Prostate gland (tissue), 2 donors: ENCODE measurements around the gene AOC2.

Source experiments
- CTCF ChIP-seq, 4 experiments: fragments of 200-600 bp in 2 of 4; fragments of 450-650 bp in 2 of 4; sonication (generic) in 2 of 4; IDR thresholded peaks; 1 replicate in 3 of 4; 2 replicates in 1 of 4; pipeline ENCODE4 v1.5.1; 2016 to 2019; ENCODE audit warnings: antibody characterized with exemption in 4 of 4, mild to moderate bottlenecking in 2 of 4, moderate library complexity in 2 of 4
- POLR2A ChIP-seq: fragments of 450-650 bp; IDR thresholded peaks from one replicate; pipeline ENCODE4 v1.6.1; 2016; ENCODE audit warnings: antibody characterized with exemption, mild to moderate bottlenecking

DNA sequence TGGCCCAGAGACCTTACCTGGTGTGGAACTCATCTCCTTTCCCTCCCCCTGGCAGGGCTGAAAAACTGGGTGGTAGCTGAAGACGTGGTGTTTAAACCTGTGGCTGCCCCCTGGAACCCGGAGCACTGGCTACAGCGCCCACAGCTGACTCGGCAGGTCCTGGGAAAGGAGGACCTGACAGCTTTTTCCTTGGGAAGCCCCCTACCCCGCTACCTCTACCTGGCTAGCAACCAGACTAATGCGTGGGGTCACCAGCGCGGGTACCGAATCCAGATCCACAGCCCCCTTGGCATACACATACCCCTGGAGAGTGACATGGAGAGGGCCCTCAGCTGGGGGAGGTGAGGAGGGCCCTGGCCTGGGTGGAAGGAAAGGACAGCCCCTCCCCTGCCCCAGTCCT, 4.7 kb downstream of the AOC2 start:
- no peak for TF ChIP-seq POLR2A
- TF ChIP-seq CTCF (IDR thresholded peaks at IDR 0.05) = no peak
